HCT116 (cell line): ENCODE data around the gene OR4K5. TPM values are rescaled to one million over a fixed set of nuclear protein-coding genes. Genes with fewer than 3 reads are reported as not detected.

ENCODE experiments used
- ATAC-seq: fragments of 200-7000 bp; cut with Tn5 transposase; 2 replicates; pipeline ENCODE4 v1.9.1; 2020; ENCODE audit warnings: mild to moderate bottlenecking, moderate library complexity
- BruUV-seq: library from RNA; stranded (reverse); fragments of 400-500 nt; replicated peaks from 2 replicates; lab custom pipeline; 2021; lab: Mats Ljungman, UMichigan
- CTCF ChIA-PET: fragments of 300-600 bp; sonication (Branson Sonifier 250); formaldehyde crosslinking; loops from one replicate; lab custom pipeline; 2021; ENCODE audit warnings: antibody characterized with exemption; lab: Charles Lee
- POLR2A ChIA-PET: fragments of 300-600, 350-600 bp; sonication (Branson Sonifier 250); formaldehyde crosslinking; loops from one replicate; lab custom pipeline; 2021; ENCODE audit warnings: antibody characterized with exemption; lab: Charles Lee
- RAD21 ChIA-PET, 2 experiments: fragments of 300-600 bp; sonication (Branson Sonifier 250); formaldehyde crosslinking; loops; one replicate each; lab custom pipeline; 2023; ENCODE audit warnings: low total read pairs in 2 of 2; ENCODE audit not compliant: uncharacterized antibody in 2 of 2, unreplicated experiment in 2 of 2, low non-redundant PET in 1 of 2; lab: Charles Lee
- DNase-seq: peaks from one replicate; pipeline ENCODE4 v3.0.0-alpha.2; 2010; ENCODE audit warnings: low read depth, low spot score
- H2AFZ ChIP-seq: fragments of 200-600 bp; shearing (Covaris generic), sonication (generic); 2 replicates; pipeline ENCODE4 v1.6.1; 2017; ENCODE audit warnings: low read depth, mixed run types, mixed read lengths, antibody characterized with exemption, low read length; ENCODE audit not compliant: poor library complexity, severe bottlenecking
- H3K27ac ChIP-seq: 2 replicates; pipeline ENCODE4 v1.5.1; 2012; ENCODE audit warnings: low read depth, low read length
- H3K27me3 ChIP-seq: fragments of 200-600 bp; sonication (generic); 2 replicates; pipeline ENCODE4 v1.6.1; 2016; ENCODE audit warnings: mixed run types, low read length, mixed read lengths; ENCODE audit not compliant: insufficient read depth
- H3K36me3 ChIP-seq, 2 experiments: fragments of 200-500 bp in 1 of 2; fragments of 200-600 bp in 1 of 2; sonication (Bioruptor generic) in 1 of 2; sonication (generic) in 1 of 2; 2 replicates each; pipeline versions ENCODE4 v1.5.1 to v1.6.1; 2014 to 2016; ENCODE audit warnings: low read length in 2 of 2, inconsistent platforms in 1 of 2, mixed read lengths in 1 of 2, mixed run types in 1 of 2; ENCODE audit not compliant: insufficient read depth in 2 of 2, control insufficient read depth in 1 of 2
- H3K4me1 ChIP-seq, 2 experiments: fragments of 200-600 bp in 1 of 2; sonication (generic) in 1 of 2; 2 replicates each; pipeline versions ENCODE4 v1.5.1 to v1.6.1; 2012 to 2017; ENCODE audit warnings: low read length in 2 of 2, inconsistent platforms in 1 of 2, mild to moderate bottlenecking in 1 of 2, mixed read lengths in 1 of 2, mixed run types in 1 of 2, moderate library complexity in 1 of 2; ENCODE audit not compliant: insufficient read depth in 2 of 2, control insufficient read depth in 1 of 2
- H3K4me2 ChIP-seq: fragments of 200-600 bp; sonication (generic); 2 replicates; pipeline ENCODE4 v1.6.1; 2017; ENCODE audit warnings: mixed run types, low read length, mixed read lengths
- H3K4me3 ChIP-seq, 2 experiments: fragments of 200-600 bp in 1 of 2; sonication (generic) in 1 of 2; replicated peaks in 1 of 2; 2 replicates each; pipeline ENCODE4 v1.5.1; 2011 to 2016; ENCODE audit warnings: low read length in 2 of 2, control low read depth in 1 of 2, low read depth in 1 of 2, mild to moderate bottlenecking in 1 of 2, mixed read lengths in 1 of 2, mixed run types in 1 of 2
- H3K79me2 ChIP-seq: fragments of 200-600 bp; sonication (generic); 2 replicates; pipeline ENCODE4 v1.6.1; 2017; ENCODE audit warnings: mild to moderate bottlenecking, mixed run types, low read length, moderate library complexity, mixed read lengths; ENCODE audit not compliant: insufficient read depth
- H3K9ac ChIP-seq: fragments of 200-600 bp; sonication (generic); 2 replicates; pipeline ENCODE4 v1.6.1; 2016; ENCODE audit warnings: low read length, mixed read lengths
- H3K9me2 ChIP-seq: fragments of 200-600 bp; sonication (generic), shearing (Covaris generic); 2 replicates; pipeline ENCODE4 v1.6.1; 2017; ENCODE audit warnings: mixed run types, mild to moderate bottlenecking, moderate library complexity; ENCODE audit not compliant: insufficient read depth
- H3K9me3 ChIP-seq, 2 experiments: fragments of 200-500 bp in 1 of 2; fragments of 200-600 bp in 1 of 2; sonication (Bioruptor generic) in 1 of 2; sonication (generic) in 1 of 2; 2 replicates each; pipeline ENCODE4 v1.6.1; 2014 to 2017; ENCODE audit warnings: low read length in 2 of 2, mixed read lengths in 2 of 2, inconsistent platforms in 1 of 2, low read depth in 1 of 2, mild to moderate bottlenecking in 1 of 2, mixed run types in 1 of 2, moderate library complexity in 1 of 2; ENCODE audit not compliant: control insufficient read depth in 1 of 2, insufficient read depth in 1 of 2
- H4K20me1 ChIP-seq: fragments of 200-600 bp; sonication (generic), shearing (Covaris generic); 2 replicates; pipeline ENCODE4 v1.6.1; 2017; ENCODE audit warnings: mixed run types, mild to moderate bottlenecking, moderate library complexity; ENCODE audit not compliant: insufficient read depth
- CBX3 ChIP-seq: IDR thresholded peaks from 2 replicates; pipeline ENCODE4 v1.6.1; 2012; ENCODE audit warnings: low read depth
- EGR1 ChIP-seq: IDR thresholded peaks from 2 replicates; pipeline ENCODE4 v1.6.1; 2012; ENCODE audit warnings: low read depth
- ELF1 ChIP-seq: IDR thresholded peaks from 2 replicates; pipeline ENCODE4 v1.6.1; 2012; ENCODE audit warnings: low read depth, borderline replicate concordance
- EZH2 ChIP-seq: fragments of 200-600 bp; sonication (generic); IDR thresholded peaks from 2 replicates; pipeline ENCODE4 v1.6.1; 2017; ENCODE audit warnings: antibody characterized with exemption, mixed run types
- EZH2phosphoT487 ChIP-seq: fragments of 200-600 bp; IDR thresholded peaks from 2 replicates; pipeline ENCODE4 v1.6.1; 2018; ENCODE audit warnings: antibody characterized with exemption, borderline replicate concordance
- JUND ChIP-seq: IDR thresholded peaks from 2 replicates; pipeline ENCODE4 v1.6.1; 2012
- POLR2AphosphoS5 ChIP-seq: IDR thresholded peaks from 2 replicates; pipeline ENCODE4 v1.6.1; 2011; ENCODE audit warnings: mild to moderate bottlenecking, low read depth, low read length, moderate library complexity
- RAD21 ChIP-seq: IDR thresholded peaks from 2 replicates; pipeline ENCODE4 v1.6.1; 2012; ENCODE audit warnings: low read depth, mild to moderate bottlenecking
- SIN3A ChIP-seq: IDR thresholded peaks from 2 replicates; pipeline ENCODE4 v1.6.1; 2012; ENCODE audit warnings: low read depth
- SRF ChIP-seq: IDR thresholded peaks from 2 replicates; pipeline ENCODE4 v1.6.1; 2012; ENCODE audit warnings: low read depth
- ZFX ChIP-seq: fragments of 450-650 bp; IDR thresholded peaks from 2 replicates; pipeline ENCODE4 v1.6.1; 2017
- ZNF274 ChIP-seq: fragments of 200-500 bp; sonication (Bioruptor generic); IDR thresholded peaks from 2 replicates; pipeline ENCODE4 v1.6.1; 2014; ENCODE audit warnings: mild to moderate bottlenecking, low read depth, low read length, inconsistent platforms
- intact Hi-C: fragments of 100-400 bp; cut with micrococcal nuclease; formaldehyde crosslinking; loops from 2 replicates; pipeline ENCODE4 v1.10.0; 2022
- total RNA-seq: library from RNA; stranded (reverse); gene quantifications from one replicate; pipeline ENCODE4 v1.2.1, GENCODE V29; 2021; ENCODE audit not compliant: unreplicated experiment
- TF ChIP-seq, protein P1 (sequence below), 3 experiments: fragments of 200-600 bp in 1 of 3; sonication (generic) in 1 of 3; IDR thresholded peaks in 2 of 3; conservative IDR thresholded peaks in 1 of 3; 2 replicates each; pipeline ENCODE4 v1.5.1; 2012 to 2017; ENCODE audit warnings: low read depth in 2 of 3, low read length in 2 of 3, antibody characterized with exemption in 1 of 3, borderline replicate concordance in 1 of 3, control low read depth in 1 of 3, mild to moderate bottlenecking in 1 of 3, mixed read lengths in 1 of 3, mixed run types in 1 of 3, moderate library complexity in 1 of 3; ENCODE audit not compliant: insufficient read depth in 1 of 3
- TF ChIP-seq, protein P2 (sequence below): IDR thresholded peaks from 2 replicates; pipeline ENCODE4 v1.6.1; 2012

The OR4K5 gene
- total RNA-seq, 1 experiment from 2014 or later: not detected

DNA sequence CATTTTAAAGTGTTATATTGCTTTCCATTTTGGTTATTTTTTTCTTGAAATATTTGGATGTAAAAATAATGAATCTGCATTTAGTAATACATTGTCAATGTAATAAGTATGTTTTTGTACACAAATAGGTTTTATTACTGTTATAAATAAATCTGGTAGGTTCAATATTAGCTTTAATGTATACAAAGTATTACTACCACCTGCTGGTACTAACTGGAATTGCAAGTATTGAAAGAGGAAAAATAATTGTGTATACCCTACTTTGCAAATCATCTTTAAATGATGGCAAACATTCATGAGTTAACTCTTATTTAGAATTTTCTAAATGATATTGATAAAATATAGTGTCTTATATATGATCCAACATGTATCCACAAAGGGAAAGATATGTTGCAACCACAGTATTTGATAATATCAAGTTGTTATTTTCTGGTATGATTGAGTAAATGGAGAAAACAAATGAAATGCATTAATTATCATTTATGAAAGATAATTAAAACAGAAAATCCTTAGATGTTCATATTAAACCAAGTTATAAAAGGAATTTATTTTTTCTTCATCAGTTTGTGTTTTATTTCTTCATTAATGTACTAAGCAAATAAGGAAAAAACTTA lies 42.3 kb upstream of the OR4K5 start:
- peak; percentile 4 for DNase-seq
- CTCF ChIA-PET: interaction anchor here (1.0 kb wide), 1 partner anchor 349 kb away, joined by 3 read pairs; no protein-coding TSS in a partner anchor
- intact Hi-C loops: no loop called here

DNA sequence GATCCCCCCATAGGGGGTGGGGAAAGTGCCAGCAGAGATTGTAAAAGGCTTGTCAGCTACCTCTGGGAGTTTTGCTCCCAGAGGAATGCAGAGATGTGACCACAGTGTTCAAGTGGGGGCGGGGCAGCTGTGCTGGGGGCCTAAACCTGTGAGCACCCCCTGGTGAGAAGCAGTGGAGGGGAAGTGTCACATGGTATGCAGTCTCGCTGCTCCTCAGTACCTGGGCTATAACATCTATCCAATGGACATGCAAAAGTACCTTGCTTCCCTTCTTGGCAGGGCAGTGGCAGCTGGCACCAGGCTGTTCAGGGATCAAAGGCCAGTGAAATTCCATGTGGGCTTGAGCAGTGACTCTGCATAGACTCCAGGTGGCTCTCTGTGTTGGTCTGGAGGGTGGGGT lies 25.1 kb upstream of the OR4K5 start:
- Histone ChIP-seq H4K20me1 (no peaks in the 10 kb centered on the region), H3K27ac (no peak overlapping the region), H3K4me2 (no peak overlapping the region), H3K4me3 (no peak overlapping the region), H3K4me1 (no peaks in the 10 kb centered on the region), H3K79me2 (no peaks in the 10 kb centered on the region), H3K9me2 (no peaks in the 10 kb centered on the region), H2AFZ (no peak overlapping the region), H3K27me3 (no peaks in the 10 kb centered on the region), H3K9me3 (peaks cover 42 to 53% of the 10 kb centered on the region in 2 experiments; a peak in 2 of 4 replicates), H3K9ac (no peak overlapping the region), H3K36me3 (no peaks in the 10 kb centered on the region)
- POLR2A ChIA-PET: no interaction called here
- no peak for DNase-seq
- CTCF ChIA-PET: no interaction called here
- intact Hi-C loops: no loop called here
- ATAC-seq: no peak
- RAD21 ChIA-PET: no interaction called here
- no TSS peak for BruUV-seq
- no peak for TF ChIP-seq EZH2phosphoT487
- TF ChIP-seq, protein P1, sequence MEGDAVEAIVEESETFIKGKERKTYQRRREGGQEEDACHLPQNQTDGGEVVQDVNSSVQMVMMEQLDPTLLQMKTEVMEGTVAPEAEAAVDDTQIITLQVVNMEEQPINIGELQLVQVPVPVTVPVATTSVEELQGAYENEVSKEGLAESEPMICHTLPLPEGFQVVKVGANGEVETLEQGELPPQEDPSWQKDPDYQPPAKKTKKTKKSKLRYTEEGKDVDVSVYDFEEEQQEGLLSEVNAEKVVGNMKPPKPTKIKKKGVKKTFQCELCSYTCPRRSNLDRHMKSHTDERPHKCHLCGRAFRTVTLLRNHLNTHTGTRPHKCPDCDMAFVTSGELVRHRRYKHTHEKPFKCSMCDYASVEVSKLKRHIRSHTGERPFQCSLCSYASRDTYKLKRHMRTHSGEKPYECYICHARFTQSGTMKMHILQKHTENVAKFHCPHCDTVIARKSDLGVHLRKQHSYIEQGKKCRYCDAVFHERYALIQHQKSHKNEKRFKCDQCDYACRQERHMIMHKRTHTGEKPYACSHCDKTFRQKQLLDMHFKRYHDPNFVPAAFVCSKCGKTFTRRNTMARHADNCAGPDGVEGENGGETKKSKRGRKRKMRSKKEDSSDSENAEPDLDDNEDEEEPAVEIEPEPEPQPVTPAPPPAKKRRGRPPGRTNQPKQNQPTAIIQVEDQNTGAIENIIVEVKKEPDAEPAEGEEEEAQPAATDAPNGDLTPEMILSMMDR (IDR thresholded peaks at IDR 0.05 in 2 of 3, conservative IDR thresholded peaks at IDR 0.05 in 1 of 3; ENCODE audit: borderline replicate concordance in 1 of 3, insufficient read depth in 1 of 3, low read depth in 2 of 3, low read length in 2 of 3): no peak
- TF ChIP-seq EZH2: no peak
- no peak for TF ChIP-seq SIN3A
- no peak for TF ChIP-seq POLR2AphosphoS5
- TF ChIP-seq ZNF274: no peak
- no peak for TF ChIP-seq JUND
- TF ChIP-seq, protein P2, sequence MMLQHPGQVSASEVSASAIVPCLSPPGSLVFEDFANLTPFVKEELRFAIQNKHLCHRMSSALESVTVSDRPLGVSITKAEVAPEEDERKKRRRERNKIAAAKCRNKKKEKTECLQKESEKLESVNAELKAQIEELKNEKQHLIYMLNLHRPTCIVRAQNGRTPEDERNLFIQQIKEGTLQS: no peak
- TF ChIP-seq EGR1: no peak
- no peak for TF ChIP-seq SRF
- TF ChIP-seq CBX3: no peak
- no peak for TF ChIP-seq ZFX
- no peak for TF ChIP-seq ELF1

More for the DNA sequence above, 42.3 kb upstream of the OR4K5 start:
- Histone ChIP-seq H2AFZ (no peak overlapping the region), H3K9ac (no peak overlapping the region), H4K20me1 (no peaks in the 10 kb centered on the region), H3K4me2 (no peak overlapping the region), H3K9me2 (no peaks in the 10 kb centered on the region), H3K9me3 (peaks cover 11 to 33% of the 10 kb centered on the region in 2 experiments; a peak in 3 of 4 replicates), H3K36me3 (no peaks in the 10 kb centered on the region), H3K27me3 (no peaks in the 10 kb centered on the region), H3K27ac (no peak overlapping the region), H3K4me1 (no peaks in the 10 kb centered on the region; a peak in 1 of 4 replicates), H3K4me3 (no peak overlapping the region), H3K79me2 (no peaks in the 10 kb centered on the region)
- ChIA-PET POLR2A (no interaction called here), RAD21 (no interaction called here)
- no TSS peak for BruUV-seq
- 0 out of 2 replicates have a peak, but pooled peaks have one; percentile 5 for TF ChIP-seq RAD21
- TF ChIP-seq, protein P1 (IDR thresholded peaks at IDR 0.05 in 2 of 3, conservative IDR thresholded peaks at IDR 0.05 in 1 of 3; ENCODE audit: borderline replicate concordance in 1 of 3, insufficient read depth in 1 of 3, low read depth in 2 of 3, low read length in 2 of 3): peak in 2 of 3 experiments; percentile 51 to 78; a peak in 4 of 6 replicates
- TF ChIP-seq, protein P2: no peak
- no peak for ATAC-seq
